Measurements from ENCODE around the gene FGD2.

GRCh38 chr6:37048851-37049757, 43.6 kb downstream of the FGD2 start:
- TF ChIP-seq POLR2A (IDR thresholded peaks at IDR 0.05) (no peak), CTCF (IDR thresholded peaks at IDR 0.05) (no peak), POLR2AphosphoS5 (IDR thresholded peaks at IDR 0.05) (no peak), EP300 (IDR thresholded peaks at IDR 0.05) (no peak)
